PFSK-1 (cell line): Measurements from ENCODE around the gene ATIC.

ENCODE experiments used
- FOXP2 ChIP-seq: optimal IDR thresholded peaks from 2 replicates; pipeline ENCODE3; 2011; ENCODE audit warnings: borderline replicate concordance, control low read depth, inconsistent platforms; ENCODE audit not compliant: insufficient read depth; ENCODE audit errors: extremely low read length, extremely low read depth
- POLR2AphosphoS5 ChIP-seq: IDR thresholded peaks from 2 replicates; pipeline ENCODE4 v1.6.1; 2012; ENCODE audit warnings: low read depth, mild to moderate bottlenecking, control low read depth, low read length, moderate library complexity
- REST ChIP-seq, 2 experiments: IDR thresholded peaks; 2 replicates each; pipeline versions ENCODE4 v1.6.1 to v1.8.0; 2011 to 2012; ENCODE audit warnings: low read depth in 2 of 2, low read length in 2 of 2, control low read depth in 1 of 2, inconsistent platforms in 1 of 2, mild to moderate bottlenecking in 1 of 2, moderate library complexity in 1 of 2; ENCODE audit not compliant: insufficient read depth in 1 of 2
- SIN3A ChIP-seq: IDR thresholded peaks from 2 replicates; pipeline ENCODE4 v1.6.1; 2012; ENCODE audit warnings: mild to moderate bottlenecking, low read length, moderate library complexity, borderline replicate concordance; ENCODE audit not compliant: insufficient read depth
- TAF1 ChIP-seq: IDR thresholded peaks from 2 replicates; pipeline ENCODE4 v1.6.1; 2012; ENCODE audit warnings: low read length, control low read depth, borderline replicate concordance; ENCODE audit not compliant: insufficient read depth

Gene ATIC

GRCh38 chr2:215269397-215270117 lies 42.3 kb upstream of the ATIC start:
- TF ChIP-seq REST (IDR thresholded peaks at IDR 0.05; ENCODE audit: insufficient read depth in 1 of 2, low read depth in 2 of 2, low read length in 2 of 2) = no peak
- TF ChIP-seq TAF1 = no peak
- no peak for TF ChIP-seq POLR2AphosphoS5
- no peak for TF ChIP-seq FOXP2
- no peak for TF ChIP-seq SIN3A

GRCh38 chr2:215270118-215270451 lies 41.8 kb upstream of the ATIC start:
- TF ChIP-seq TAF1 (no peak), POLR2AphosphoS5 (no peak), SIN3A (no peak), REST (IDR thresholded peaks at IDR 0.05; ENCODE audit: insufficient read depth in 1 of 2, low read depth in 2 of 2, low read length in 2 of 2) (no peak), FOXP2 (no peak)

GRCh38 chr2:215271446-215271845 lies 40.4 kb upstream of the ATIC start:
- TF ChIP-seq SIN3A = no peak
- TF ChIP-seq TAF1 = no peak
- no peak for TF ChIP-seq POLR2AphosphoS5
- TF ChIP-seq REST (IDR thresholded peaks at IDR 0.05; ENCODE audit: insufficient read depth in 1 of 2, low read depth in 2 of 2, low read length in 2 of 2) = no peak
- no peak for TF ChIP-seq FOXP2

GRCh38 chr2:215272918-215273317 lies 38.9 kb upstream of the ATIC start:
- TF ChIP-seq POLR2AphosphoS5 (no peak), REST (IDR thresholded peaks at IDR 0.05; ENCODE audit: insufficient read depth in 1 of 2, low read depth in 2 of 2, low read length in 2 of 2) (no peak)

GRCh38 chr2:215274829-215275228 lies 37.0 kb upstream of the ATIC start:
- TF ChIP-seq SIN3A = no peak
- TF ChIP-seq FOXP2 = no peak
- TF ChIP-seq TAF1 = no peak
- TF ChIP-seq REST (IDR thresholded peaks at IDR 0.05; ENCODE audit: insufficient read depth in 1 of 2, low read depth in 2 of 2, low read length in 2 of 2) = no peak
- no peak for TF ChIP-seq POLR2AphosphoS5
